CD14-positive monocyte (primary cell): Measurements from ENCODE around the gene MYCBP2. TPM values are rescaled to one million over a fixed set of nuclear protein-coding genes. Genes with fewer than 3 reads are reported as not detected.
A peak's percentile ranks its signal among the peaks of the same experiment; 100 is the strongest.
"Not testable (repeated sequence)": the region's sequence is repeated elsewhere in the genome, so short reads cannot be mapped to it uniquely, and the experiment has no call there.

Source experiments
- DNase-seq, 3 donors: peaks; one replicate each; pipeline ENCODE4 v3.0.0-alpha.2; 2011 to 2022
- H2AFZ ChIP-seq: 2 replicates; pipeline ENCODE4 v1.6.0; 2012; ENCODE audit warnings: mild to moderate bottlenecking, low read depth, low read length, inconsistent platforms; ENCODE audit not compliant: insufficient read depth, poor library complexity, severe bottlenecking
- H3K27ac ChIP-seq, 2 donors: 1 replicate in 1 of 2; 2 replicates in 1 of 2; pipeline ENCODE4 v1.5.1; 2012 to 2013; ENCODE audit warnings: low read length in 2 of 2, control low read depth in 1 of 2, inconsistent platforms in 1 of 2, low read depth in 1 of 2, mild to moderate bottlenecking in 1 of 2
- H3K27me3 ChIP-seq, 2 donors: one replicate each; pipeline versions ENCODE4 v1.6.0 to v1.6.1; 2011 to 2013; ENCODE audit warnings: low read length in 2 of 2; ENCODE audit not compliant: control insufficient read depth in 2 of 2, insufficient read depth in 2 of 2
- H3K36me3 ChIP-seq, 2 donors: replicated peaks in 1 of 2; 1 replicate in 1 of 2; 2 replicates in 1 of 2; pipeline versions ENCODE4 v1.5.1 to v1.6.1; 2012 to 2013; ENCODE audit warnings: low read length in 2 of 2, control low read depth in 1 of 2, inconsistent platforms in 1 of 2, mild to moderate bottlenecking in 1 of 2; ENCODE audit not compliant: insufficient read depth in 2 of 2, control insufficient read depth in 1 of 2
- H3K4me1 ChIP-seq, 2 donors: 1 replicate in 1 of 2; 2 replicates in 1 of 2; pipeline versions ENCODE4 v1.5.1 to v1.6.1; 2012 to 2013; ENCODE audit warnings: low read length in 2 of 2, control low read depth in 1 of 2, inconsistent platforms in 1 of 2, mild to moderate bottlenecking in 1 of 2, moderate library complexity in 1 of 2; ENCODE audit not compliant: insufficient read depth in 2 of 2, control insufficient read depth in 1 of 2
- H3K4me2 ChIP-seq: replicated peaks from 2 replicates; pipeline ENCODE3; 2012; ENCODE audit warnings: low read length, moderate library complexity, mild to moderate bottlenecking; ENCODE audit not compliant: poor library complexity, severe bottlenecking; ENCODE audit errors: extremely low read depth
- H3K4me3 ChIP-seq, 3 experiments: fragments of 200-600 bp in 1 of 3; sonication (generic) in 1 of 3; replicated peaks in 1 of 3; 1 replicate in 2 of 3; 2 replicates in 1 of 3; pipeline ENCODE4 v1.5.1; 2011 to 2013; ENCODE audit warnings: low read length in 3 of 3, mild to moderate bottlenecking in 3 of 3, control low read depth in 2 of 3, low read depth in 2 of 3, inconsistent platforms in 1 of 3, moderate library complexity in 1 of 3
- H3K79me2 ChIP-seq: 2 replicates; pipeline ENCODE4 v1.6.0; 2012; ENCODE audit warnings: mild to moderate bottlenecking, control low read depth, inconsistent platforms, low read length, moderate library complexity; ENCODE audit not compliant: insufficient read depth
- H3K9ac ChIP-seq: 2 replicates; pipeline ENCODE4 v1.6.0; 2017; ENCODE audit warnings: low read length, mild to moderate bottlenecking; ENCODE audit not compliant: insufficient read depth, poor library complexity, severe bottlenecking
- H3K9me3 ChIP-seq, 2 donors: replicated peaks in 1 of 2; 1 replicate in 1 of 2; 2 replicates in 1 of 2; pipeline versions ENCODE4 v1.5.1 to v1.6.1; 2012 to 2013; ENCODE audit warnings: low read length in 2 of 2, control low read depth in 1 of 2; ENCODE audit not compliant: control insufficient read depth in 1 of 2, insufficient read depth in 1 of 2
- H4K20me1 ChIP-seq: 2 replicates; pipeline ENCODE4 v1.6.0; 2012; ENCODE audit warnings: mild to moderate bottlenecking, low read length, control low read depth, moderate library complexity; ENCODE audit not compliant: insufficient read depth
- H3K27ac Mint-ChIP-seq, 7 donors: one replicate each; pipeline ENCODE4 v1.8.0; 2020; ENCODE audit warnings: mild to moderate bottlenecking in 7 of 7, mixed read lengths in 7 of 7, moderate library complexity in 6 of 7, inconsistent platforms in 2 of 7
- H3K27me3 Mint-ChIP-seq, 3 donors: one replicate each; pipeline ENCODE4 v1.8.0; 2021 to 2022; ENCODE audit warnings: low read depth in 3 of 3, mild to moderate bottlenecking in 3 of 3, mixed read lengths in 3 of 3, moderate library complexity in 3 of 3, inconsistent platforms in 1 of 3
- H3K36me3 Mint-ChIP-seq, 2 donors: one replicate each; pipeline ENCODE4 v1.8.0; 2020; ENCODE audit warnings: mixed read lengths in 2 of 2, inconsistent platforms in 1 of 2, mild to moderate bottlenecking in 1 of 2
- H3K4me1 Mint-ChIP-seq: one replicate; pipeline ENCODE4 v1.8.0; 2020; ENCODE audit warnings: mild to moderate bottlenecking, mixed read lengths
- H3K4me3 Mint-ChIP-seq, 2 donors: one replicate each; pipeline ENCODE4 v1.8.0; 2020; ENCODE audit warnings: mild to moderate bottlenecking in 2 of 2, mixed read lengths in 2 of 2, moderate library complexity in 1 of 2
- H3K9me3 Mint-ChIP-seq, 7 donors: one replicate each; pipeline ENCODE4 v1.8.0; 2020 to 2022; ENCODE audit warnings: mixed read lengths in 7 of 7, mild to moderate bottlenecking in 6 of 7, moderate library complexity in 6 of 7, inconsistent platforms in 2 of 7
- CTCF ChIP-seq: fragments of 200-600 bp; IDR thresholded peaks from one replicate; pipeline ENCODE4 v1.8.0; 2022; ENCODE audit warnings: antibody characterized with exemption, mild to moderate bottlenecking
- WGBS: methylation state at CpG from one replicate; pipeline ENCODE4 v1.1.5; 2013; ENCODE audit warnings: missing lambda C conversion rate; ENCODE audit not compliant: insufficient coverage; 5-methylcytosine and 5-hydroxymethylcytosine counted together
- intact Hi-C, 2 donors: fragments of 100-400 bp; cut with micrococcal nuclease; formaldehyde crosslinking; loops; one replicate each; pipeline versions ENCODE4 v1.15.0 to v1.15.1; 2023
- polyA plus RNA-seq, 3 donors: library from polyadenylated mRNA; depleted of rRNA in 1 of 3; unstranded in 2 of 3; stranded (reverse) in 1 of 3; fragments of 300-500 nt in 2 of 3; fragments of >200 nt in 1 of 3; fragmentation: Illumina TruSeq in 2 of 3; gene quantifications; 1 replicate in 2 of 3; 2 replicates in 1 of 3; pipeline ENCODE4 v1.2.3, GENCODE V29; 2012 to 2021

The MYCBP2 gene
- polyA plus RNA-seq, 3 donors, result 7.6 to 51.5 (median 14.4) TPM

- H3K4me1 ChIP-seq, result no peaks in the 10 kb centered on the region
- Mint-ChIP-seq H3K27me3 (no peaks in the 10 kb centered on the region), H3K4me3 (no peak overlapping the region), H3K36me3 (peaks cover 70 to 84% of the 10 kb centered on the region in 2 donors), H3K27ac (no peak overlapping the region), H3K4me1 (no peaks in the 10 kb centered on the region), H3K9me3 (peaks cover 0 to 8% (median 0%) of the 10 kb centered on the region in 7 donors)
- H3K9me3 ChIP-seq, result no peaks in the 10 kb centered on the region
- peaks cover 57% of the 10 kb centered on the region for H4K20me1 ChIP-seq
- intact Hi-C loops, result loop anchor here in 1 of 2 donors (10.0 kb wide), 1 partner anchor 55 kb away; no protein-coding TSS in a partner anchor
- peaks cover 54 to 86% of the 10 kb centered on the region in 2 donors for H3K36me3 ChIP-seq
- no peaks in the 10 kb centered on the region for H3K27me3 ChIP-seq
- H3K9ac ChIP-seq, result no peak overlapping the region
- H3K79me2 ChIP-seq, result peaks cover 69% of the 10 kb centered on the region
- no peak overlapping the region for H3K4me2 ChIP-seq
- no peak overlapping the region for H3K4me3 ChIP-seq
- H3K27ac ChIP-seq, result no peak overlapping the region
- TF ChIP-seq CTCF, result no peak
- DNase-seq, result no peak
- no peak overlapping the region for H2AFZ ChIP-seq
These were observed 37.0 kb downstream of the MYCBP2 start for GRCh38 chr13:77289851-77290250.

GRCh38 chr13:77285632-77286031 is 41.3 kb downstream of the MYCBP2 start:
- H3K4me1 ChIP-seq, H2AFZ ChIP-seq, H3K27me3 Mint-ChIP-seq, H3K27me3 ChIP-seq, H3K9me3 ChIP-seq, H3K4me3 Mint-ChIP-seq, H3K9me3 Mint-ChIP-seq, H3K9ac ChIP-seq, H3K27ac ChIP-seq, H3K4me3 ChIP-seq, H3K4me2 ChIP-seq, H3K4me1 Mint-ChIP-seq, DNase-seq, intact Hi-C loops: not testable (repeated sequence)
- H3K79me2 ChIP-seq, result peaks cover 66% of the 10 kb centered on the region
- peaks cover 43 to 84% of the 10 kb centered on the region in 2 donors for H3K36me3 ChIP-seq
- peak overlapping the region in 3 of 7 donors; percentile 4 to 90 (median 77) for H3K27ac Mint-ChIP-seq
- H3K36me3 Mint-ChIP-seq, result peaks cover 60 to 74% of the 10 kb centered on the region in 2 donors
- 100% methylated on average over 1 of the region's 3 CpGs for WGBS
- H4K20me1 ChIP-seq, result peaks cover 45% of the 10 kb centered on the region
